Skeletal muscle satellite cell (primary cell): Measurements from ENCODE around the gene MYO1F.

Experiments
- H3K27me3 ChIP-seq: 2 replicates; pipeline ENCODE4 v1.7.0; 2013; ENCODE audit warnings: low read length; ENCODE audit not compliant: control insufficient read depth, insufficient read depth
- H3K36me3 ChIP-seq: 2 replicates; pipeline ENCODE4 v1.7.0; 2013; ENCODE audit warnings: mild to moderate bottlenecking, control low read depth, low read length; ENCODE audit not compliant: insufficient read depth
- H3K4me1 ChIP-seq: 2 replicates; pipeline ENCODE4 v1.7.0; 2013; ENCODE audit warnings: low read length; ENCODE audit not compliant: control insufficient read depth, insufficient read depth
- H3K4me2 ChIP-seq: 2 replicates; pipeline ENCODE4 v1.7.0; 2013; ENCODE audit warnings: mild to moderate bottlenecking, low read length
- H3K4me3 ChIP-seq: 2 replicates; pipeline ENCODE4 v1.7.0; 2013; ENCODE audit warnings: low read length
- H3K9ac ChIP-seq: 2 replicates; pipeline ENCODE4 v1.7.0; 2013; ENCODE audit warnings: mild to moderate bottlenecking, low read depth, low read length, moderate library complexity
- H3K9me3 ChIP-seq: replicated peaks from 2 replicates; pipeline ENCODE4 v1.7.0; 2013; ENCODE audit warnings: mild to moderate bottlenecking, control low read depth, low read length

Gene MYO1F

DNA sequence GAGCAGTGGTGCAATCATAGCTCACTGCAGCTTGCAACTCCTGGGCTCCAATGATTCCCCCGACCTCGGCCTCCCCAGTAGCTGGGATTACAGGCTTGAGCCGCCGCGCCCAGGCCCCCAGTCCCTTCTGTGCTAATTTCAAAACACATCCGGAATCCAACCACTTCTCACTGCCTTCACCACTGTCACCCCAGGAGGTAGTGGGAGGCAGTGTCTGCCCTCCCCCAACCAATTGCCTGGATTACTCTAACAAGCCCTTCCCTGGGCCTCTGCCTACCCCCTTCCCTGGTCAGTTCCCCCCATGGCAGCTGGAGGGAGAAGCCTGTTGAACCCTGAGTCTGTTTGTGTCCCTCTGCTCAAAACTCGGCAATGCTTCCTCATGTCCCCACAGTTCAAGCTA is 77.1 kb downstream of the MYO1F start:
- H3K4me2 ChIP-seq: no peak overlapping the region
- no peak overlapping the region for H3K4me3 ChIP-seq
- no peaks in the 10 kb centered on the region for H3K27me3 ChIP-seq
- H3K9me3 ChIP-seq: no peaks in the 10 kb centered on the region
- H3K9ac ChIP-seq: no peak overlapping the region
- no peaks in the 10 kb centered on the region for H3K36me3 ChIP-seq
- H3K4me1 ChIP-seq: no peaks in the 10 kb centered on the region

DNA sequence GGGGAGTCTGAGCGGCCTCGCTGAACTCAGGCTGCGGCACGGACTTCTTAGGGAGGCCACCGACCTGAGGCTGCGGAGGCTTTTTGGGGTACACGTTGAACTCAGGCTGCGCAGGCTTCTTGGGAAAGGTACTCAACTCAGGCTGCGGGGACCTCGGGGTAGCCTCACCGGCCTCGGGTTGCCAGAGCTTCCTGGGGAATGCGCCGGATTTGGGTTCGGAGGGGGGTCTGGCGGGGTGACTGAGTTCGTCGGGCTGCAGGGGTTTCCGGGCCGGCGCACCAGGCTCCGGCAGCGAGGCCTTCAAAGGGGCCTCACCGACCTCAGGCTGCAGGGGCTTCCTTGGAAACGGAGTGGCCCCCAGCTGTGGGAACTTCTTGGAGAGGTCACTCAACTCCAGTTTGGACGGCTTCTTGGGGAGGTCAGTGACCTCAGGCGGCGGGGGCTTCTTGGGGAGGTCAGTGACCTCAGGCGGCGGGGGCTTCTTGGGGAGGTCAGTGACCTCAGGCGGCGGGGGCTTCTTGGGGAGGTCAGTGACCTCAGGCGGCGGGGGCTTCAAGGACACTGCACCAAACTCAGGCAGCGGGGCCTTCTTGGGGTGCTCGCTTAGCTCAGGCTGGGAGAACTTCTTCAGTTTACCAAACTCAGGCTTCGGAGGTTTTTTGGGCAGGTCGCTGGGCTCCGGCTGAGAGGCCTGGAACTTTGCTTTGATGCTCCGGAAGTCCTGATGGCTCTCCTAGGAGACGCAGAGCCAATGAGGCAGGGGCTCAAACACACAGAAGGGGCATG is 78.0 kb downstream of the MYO1F start:
- Histone ChIP-seq H3K4me3 (no peak overlapping the region), H3K4me2 (no peak overlapping the region), H3K27me3 (no peaks in the 10 kb centered on the region), H3K4me1 (no peaks in the 10 kb centered on the region), H3K9ac (no peak overlapping the region), H3K36me3 (no peaks in the 10 kb centered on the region), H3K9me3 (no peaks in the 10 kb centered on the region)

DNA sequence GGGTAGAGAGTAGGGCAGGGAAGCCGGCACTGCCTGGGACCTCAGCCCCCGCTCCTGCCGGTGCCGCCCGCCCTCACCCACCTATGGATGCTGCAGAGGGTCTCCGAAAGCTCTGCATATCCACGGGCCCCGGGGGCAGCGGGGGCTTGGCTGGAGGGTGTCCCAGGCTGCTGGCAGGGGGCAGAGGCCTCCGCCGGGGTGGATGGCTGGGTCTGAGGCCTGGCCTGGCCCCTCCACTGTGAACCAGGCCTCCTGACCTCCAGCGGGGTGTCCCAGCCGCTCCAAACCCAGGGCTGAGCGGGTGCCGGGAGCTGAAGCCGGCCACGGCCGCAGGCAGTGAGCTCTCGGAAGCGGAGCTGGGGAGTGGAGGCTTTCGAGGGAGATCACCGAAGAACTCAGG is 78.9 kb downstream of the MYO1F start:
- Histone ChIP-seq H3K9ac (no peak overlapping the region), H3K9me3 (no peaks in the 10 kb centered on the region), H3K27me3 (no peaks in the 10 kb centered on the region), H3K4me2 (no peak overlapping the region), H3K36me3 (no peaks in the 10 kb centered on the region), H3K4me1 (no peaks in the 10 kb centered on the region), H3K4me3 (no peak overlapping the region)

DNA sequence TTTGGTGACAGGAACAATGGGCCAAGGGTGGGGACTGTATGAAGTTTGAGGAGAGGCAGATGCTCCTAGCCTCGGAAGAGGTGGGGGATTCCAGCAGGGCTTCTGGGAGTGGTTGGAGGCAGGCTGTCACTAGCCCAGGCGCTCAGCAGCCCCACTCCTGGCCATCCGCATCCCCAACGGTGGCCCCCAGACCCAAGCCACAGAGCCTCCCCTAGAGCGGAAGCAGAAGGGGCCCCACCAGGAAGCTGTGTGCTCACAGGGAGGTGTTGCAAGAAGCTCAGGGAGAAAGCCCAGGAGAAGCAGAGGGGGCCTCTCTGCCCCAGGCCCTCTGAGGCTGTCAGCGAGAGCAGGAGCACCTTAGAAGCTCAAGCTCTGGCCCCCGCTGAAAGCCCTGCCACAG is 83.1 kb downstream of the MYO1F start:
- no peaks in the 10 kb centered on the region for H3K9me3 ChIP-seq
- no peaks in the 10 kb centered on the region for H3K27me3 ChIP-seq
- peaks cover 11% of the 10 kb centered on the region for H3K36me3 ChIP-seq
- no peaks in the 10 kb centered on the region for H3K4me1 ChIP-seq
- no peak overlapping the region for H3K4me3 ChIP-seq
- H3K4me2 ChIP-seq: no peak overlapping the region
- H3K9ac ChIP-seq: no peak overlapping the region

DNA sequence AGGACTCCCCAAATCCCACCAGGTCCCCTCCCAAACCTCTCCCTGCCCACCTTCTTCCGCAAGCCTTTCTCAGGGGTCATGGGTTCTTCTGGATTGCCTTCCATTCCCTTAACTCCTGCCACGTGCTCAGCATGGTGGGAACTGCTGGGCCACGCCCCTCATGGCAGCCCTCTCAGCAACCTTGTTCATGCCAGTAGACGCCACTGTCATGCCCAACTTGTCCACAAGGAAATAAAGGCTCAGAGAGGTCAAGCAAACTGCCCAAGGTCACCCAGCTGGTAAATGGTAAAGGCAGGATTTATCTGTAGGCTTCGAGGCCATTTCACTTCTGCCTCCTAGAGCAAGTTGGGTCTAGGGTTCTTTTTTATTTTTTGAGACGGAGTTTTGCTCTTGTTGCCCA is 85.7 kb downstream of the MYO1F start:
- peaks cover 37% of the 10 kb centered on the region for H3K36me3 ChIP-seq

DNA sequence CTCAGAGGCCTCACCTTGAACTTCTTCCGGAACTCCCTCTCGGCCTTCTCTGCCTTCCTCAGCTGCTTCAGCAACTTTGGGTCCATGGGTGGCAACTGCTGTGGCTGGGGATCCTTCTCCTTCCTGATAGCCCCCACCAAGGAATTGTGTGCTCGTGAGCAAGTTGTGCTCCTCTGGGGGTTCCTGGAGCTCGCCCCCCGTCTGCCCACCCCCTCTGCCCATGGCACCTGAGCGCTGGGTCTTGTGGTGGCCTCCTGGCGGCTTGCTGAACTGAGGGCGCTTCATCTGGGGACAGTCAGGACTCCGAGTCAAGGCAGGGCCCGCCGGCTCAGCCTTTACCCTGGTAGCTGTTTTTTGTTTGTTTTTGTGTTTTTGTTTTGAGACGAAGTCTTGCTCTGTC is 86.4 kb downstream of the MYO1F start:
- H3K36me3 ChIP-seq: peaks cover 44% of the 10 kb centered on the region
- no peaks in the 10 kb centered on the region for H3K27me3 ChIP-seq
- no peak overlapping the region for H3K9ac ChIP-seq
- H3K4me3 ChIP-seq: no peak overlapping the region
- no peaks in the 10 kb centered on the region for H3K4me1 ChIP-seq
- H3K4me2 ChIP-seq: no peak overlapping the region
- no peaks in the 10 kb centered on the region for H3K9me3 ChIP-seq

More for the DNA sequence above, 85.7 kb downstream of the MYO1F start:
- H3K4me3 ChIP-seq: no peak overlapping the region
- H3K27me3 ChIP-seq: no peaks in the 10 kb centered on the region
- H3K4me2 ChIP-seq: no peak overlapping the region
- H3K4me1 ChIP-seq: no peaks in the 10 kb centered on the region
- H3K9ac ChIP-seq: no peak overlapping the region
- no peaks in the 10 kb centered on the region for H3K9me3 ChIP-seq

DNA sequence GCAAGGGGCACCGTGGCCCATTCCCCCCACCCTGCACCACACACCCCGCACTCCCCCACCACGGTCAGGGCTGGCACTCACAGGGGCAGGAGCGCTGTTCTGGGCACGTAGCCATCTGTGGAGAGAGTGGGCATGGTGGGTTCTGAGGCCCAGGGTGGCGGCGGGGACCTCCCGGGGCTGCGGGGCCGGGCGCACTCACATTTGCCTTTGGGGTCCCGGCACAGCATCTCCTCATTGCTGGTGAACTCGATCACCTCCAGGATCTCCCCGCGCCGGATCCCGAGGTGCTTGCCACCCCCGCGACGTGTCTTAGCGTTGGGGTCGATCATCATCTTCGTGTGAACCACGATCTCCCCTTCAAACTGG is 86.9 kb downstream of the MYO1F start:
- Histone ChIP-seq H3K4me1 (no peaks in the 10 kb centered on the region), H3K27me3 (no peaks in the 10 kb centered on the region), H3K4me3 (no peak overlapping the region), H3K36me3 (peaks cover 49% of the 10 kb centered on the region), H3K9ac (no peak overlapping the region), H3K9me3 (no peaks in the 10 kb centered on the region), H3K4me2 (no peak overlapping the region)

DNA sequence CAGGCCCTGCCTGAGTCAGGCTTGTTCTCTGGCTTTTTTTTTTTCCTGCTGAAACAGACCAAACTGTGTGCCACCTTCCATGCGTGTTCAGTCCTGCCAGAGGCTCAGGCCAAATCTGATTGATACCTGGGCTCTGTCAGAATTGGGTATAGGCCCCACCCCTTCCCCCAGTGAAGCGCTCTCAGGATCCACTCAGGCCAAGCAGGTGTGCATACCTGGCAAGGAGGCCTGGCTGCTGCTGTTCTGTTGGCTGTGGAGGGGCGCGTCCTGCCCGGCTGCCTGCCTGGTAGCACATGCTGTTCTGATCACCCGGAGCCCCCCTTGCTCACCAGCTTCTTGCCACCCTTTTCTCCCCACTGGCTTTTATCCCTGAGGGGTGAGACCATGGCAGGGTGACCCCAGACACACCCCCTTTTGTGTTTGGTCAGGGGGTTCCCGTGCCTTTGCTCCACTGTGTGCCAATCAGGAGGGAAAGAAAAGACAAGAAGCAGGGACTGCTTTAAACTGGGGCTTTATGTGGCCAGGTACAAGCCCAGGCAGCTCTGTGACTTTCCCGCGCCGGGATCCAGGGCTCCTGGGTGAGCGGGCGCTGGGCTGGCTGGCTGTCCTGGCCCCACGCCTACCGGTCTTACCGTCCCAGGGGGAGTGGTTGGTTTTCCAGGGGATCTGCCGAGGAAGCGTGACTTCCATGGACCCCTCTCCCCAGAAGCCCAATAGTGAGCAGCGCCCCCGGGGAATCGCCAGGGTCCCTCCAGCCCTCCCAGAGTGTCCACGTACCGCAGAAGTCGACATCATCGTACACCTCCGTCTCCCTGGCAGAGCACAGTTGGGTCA is 87.5 kb downstream of the MYO1F start:
- H3K4me1 ChIP-seq: no peaks in the 10 kb centered on the region
- H3K36me3 ChIP-seq: peaks cover 55% of the 10 kb centered on the region
- H3K9me3 ChIP-seq: no peaks in the 10 kb centered on the region
- no peak overlapping the region for H3K4me3 ChIP-seq
- no peak overlapping the region for H3K9ac ChIP-seq
- H3K27me3 ChIP-seq: no peaks in the 10 kb centered on the region
- no peak overlapping the region for H3K4me2 ChIP-seq

DNA sequence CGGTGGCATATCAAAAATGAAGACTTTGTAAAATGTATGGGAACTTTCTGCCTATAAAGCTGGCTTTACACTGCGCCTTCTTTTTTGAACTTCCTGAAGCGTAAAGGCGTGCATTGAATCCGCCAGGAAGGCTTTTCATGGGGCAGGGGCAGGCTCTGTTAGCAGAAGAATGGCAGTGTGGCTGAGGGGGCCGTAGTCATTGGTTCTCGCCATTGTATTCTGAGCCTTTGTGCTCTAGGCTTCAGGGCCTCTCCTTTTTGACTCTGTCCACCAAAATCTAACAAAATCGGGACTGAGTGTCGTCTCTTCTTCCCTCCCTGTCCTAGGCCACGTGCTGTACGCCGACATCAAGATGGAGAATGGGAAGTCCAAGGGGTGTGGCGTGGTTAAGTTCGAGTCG is 88.9 kb downstream of the MYO1F start:
- no peak overlapping the region for H3K9ac ChIP-seq
- no peaks in the 10 kb centered on the region for H3K4me1 ChIP-seq
- H3K36me3 ChIP-seq: peaks cover 67% of the 10 kb centered on the region
- no peaks in the 10 kb centered on the region for H3K9me3 ChIP-seq
- H3K27me3 ChIP-seq: no peaks in the 10 kb centered on the region
- H3K4me2 ChIP-seq: no peak overlapping the region
- H3K4me3 ChIP-seq: no peak overlapping the region

DNA sequence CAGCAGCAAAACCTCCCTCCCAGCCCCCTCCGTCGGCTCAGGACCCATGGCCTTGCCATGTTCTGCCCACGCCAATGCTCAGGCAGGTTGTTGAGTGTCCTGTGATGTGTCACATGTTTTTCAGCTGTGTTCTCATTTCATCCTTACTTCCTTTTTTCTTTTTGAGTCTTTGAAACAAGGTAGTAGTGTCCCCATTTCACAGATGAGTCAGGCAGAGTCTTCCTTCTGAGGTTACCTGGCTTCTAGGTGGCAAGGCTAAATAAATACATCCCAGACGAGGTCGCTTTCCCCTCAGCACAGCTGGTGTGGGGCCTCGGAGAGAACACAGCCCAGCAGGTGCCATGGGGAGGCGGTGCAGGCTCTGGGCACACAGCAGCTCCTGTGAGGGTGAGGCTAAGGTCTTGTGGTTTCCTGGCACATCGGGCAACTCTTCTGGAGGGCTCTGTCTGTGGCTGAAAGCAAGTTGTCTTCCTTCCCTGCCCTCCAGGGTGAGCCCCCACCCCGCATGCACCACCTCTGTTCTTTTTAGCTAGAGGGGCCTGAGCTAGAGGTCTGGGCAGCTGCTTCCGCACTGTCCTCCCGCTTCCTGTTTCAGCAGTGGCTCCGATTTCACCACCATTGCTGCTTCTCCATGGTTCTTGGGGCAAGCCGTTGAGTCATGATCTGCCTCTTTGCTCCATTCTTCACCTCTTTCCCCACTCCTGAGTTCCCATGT is 89.9 kb downstream of the MYO1F start:
- Histone ChIP-seq H3K36me3 (peaks cover 77% of the 10 kb centered on the region), H3K4me3 (no peak overlapping the region), H3K9me3 (no peaks in the 10 kb centered on the region), H3K4me1 (no peaks in the 10 kb centered on the region), H3K9ac (no peak overlapping the region), H3K27me3 (no peaks in the 10 kb centered on the region), H3K4me2 (no peak overlapping the region)

DNA sequence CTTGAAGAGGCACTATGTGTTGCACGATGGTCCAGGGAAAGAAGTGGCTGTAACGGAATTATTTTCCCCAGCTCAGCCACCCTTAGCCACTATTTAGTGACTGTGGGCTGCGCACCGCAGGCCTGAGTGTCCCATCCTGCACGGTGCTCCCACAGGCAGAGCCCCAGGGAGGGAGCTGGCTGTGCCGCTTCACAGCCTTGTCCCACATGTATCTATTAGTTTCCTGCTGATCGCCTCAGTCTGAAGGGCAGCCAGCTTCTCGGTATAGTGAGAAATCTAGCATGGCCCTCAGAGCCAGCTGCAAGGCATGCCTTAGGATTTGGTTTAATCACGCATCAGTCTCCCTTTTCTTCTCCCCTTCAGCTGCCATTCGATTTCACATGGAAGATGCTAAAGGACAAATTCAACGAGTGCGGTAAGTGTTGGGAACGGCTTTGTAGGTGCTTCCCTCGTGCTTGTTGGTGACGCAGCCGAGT is 90.5 kb downstream of the MYO1F start:
- Histone ChIP-seq H3K4me1 (no peaks in the 10 kb centered on the region), H3K36me3 (peaks cover 79% of the 10 kb centered on the region), H3K9me3 (no peaks in the 10 kb centered on the region), H3K27me3 (no peaks in the 10 kb centered on the region), H3K4me3 (no peak overlapping the region), H3K4me2 (no peak overlapping the region), H3K9ac (no peak overlapping the region)
